ENCODE data around the gene UBASH3B.

DNA sequence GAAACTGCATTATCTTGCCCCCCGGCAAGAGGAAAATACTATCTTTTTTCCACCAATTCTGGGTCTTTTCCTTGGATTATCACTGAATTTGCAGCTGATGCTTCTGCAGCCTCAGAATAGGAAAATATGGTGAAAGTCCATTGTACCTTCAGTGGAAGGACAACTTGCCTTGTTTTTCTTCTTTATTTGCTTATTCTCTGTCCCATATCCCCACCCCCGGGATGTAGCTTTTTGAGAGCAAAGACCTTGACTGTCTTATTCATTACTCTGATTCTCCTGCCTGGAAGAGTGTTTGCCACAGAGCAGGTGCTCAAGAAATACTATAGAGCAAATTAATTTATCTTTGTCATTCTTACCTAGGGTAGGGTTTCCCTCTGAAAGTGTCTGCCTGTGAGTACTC lies 29.5 kb downstream of the UBASH3B start:
- TF ChIP-seq EP300 (IDR thresholded peaks at IDR 0.05; ENCODE audit: borderline replicate concordance) (no peak), EGR1 (IDR thresholded peaks at IDR 0.05) (no peak), YY1 (IDR thresholded peaks at IDR 0.05; ENCODE audit: low read depth) (no peak), FOXM1 (IDR thresholded peaks at IDR 0.05; ENCODE audit: borderline replicate concordance, low read depth) (no peak), RAD21 (IDR thresholded peaks at IDR 0.05; ENCODE audit: low read depth) (no peak), CEBPB (IDR thresholded peaks at IDR 0.05) (no peak), TEAD4 (IDR thresholded peaks at IDR 0.05) (no peak), TAF1 (IDR thresholded peaks at IDR 0.05; ENCODE audit: low read depth) (no peak), CREB1 (IDR thresholded peaks at IDR 0.05; ENCODE audit: low read depth) (no peak)
- TF ChIP-seq, protein P1, sequence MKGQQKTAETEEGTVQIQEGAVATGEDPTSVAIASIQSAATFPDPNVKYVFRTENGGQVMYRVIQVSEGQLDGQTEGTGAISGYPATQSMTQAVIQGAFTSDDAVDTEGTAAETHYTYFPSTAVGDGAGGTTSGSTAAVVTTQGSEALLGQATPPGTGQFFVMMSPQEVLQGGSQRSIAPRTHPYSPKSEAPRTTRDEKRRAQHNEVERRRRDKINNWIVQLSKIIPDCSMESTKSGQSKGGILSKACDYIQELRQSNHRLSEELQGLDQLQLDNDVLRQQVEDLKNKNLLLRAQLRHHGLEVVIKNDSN (IDR thresholded peaks at IDR 0.05) = no peak
